ENCODE data around the gene DLGAP4. TPM values are rescaled to one million over a fixed set of nuclear protein-coding genes. Genes with fewer than 3 reads are reported as not detected.
A peak's percentile ranks its signal among the peaks of the same experiment; 100 is the strongest.

The DLGAP4 gene
- total RNA-seq, 1 donor from 2014 or later: 199 TPM

DNA sequence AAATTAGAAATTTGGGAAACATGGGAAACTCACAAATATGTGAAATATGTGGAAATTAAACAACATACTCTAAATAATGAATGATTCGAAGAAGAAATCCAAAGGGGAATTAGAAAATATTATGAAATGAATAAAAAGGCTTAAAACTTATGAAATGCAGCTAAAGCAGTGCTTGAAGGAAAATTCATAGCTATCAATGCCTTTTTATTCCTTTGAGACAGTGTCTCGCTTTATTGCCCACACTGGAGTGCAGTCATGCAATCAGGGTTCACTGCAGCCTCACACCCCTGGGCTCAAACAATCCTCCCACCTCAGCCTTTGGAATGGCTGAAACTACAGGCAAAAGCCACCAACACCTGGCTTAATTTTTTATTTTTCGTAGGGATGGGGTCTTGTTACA lies 259.4 kb downstream of the DLGAP4 start:
- H3K9me3 Mint-ChIP-seq (ENCODE audit: unreplicated experiment): peaks cover 8% of the 10 kb centered on the region
- no peak overlapping the region for H3K27ac Mint-ChIP-seq (ENCODE audit: unreplicated experiment)
- H3K27me3 Mint-ChIP-seq (ENCODE audit: unreplicated experiment): peaks cover 8% of the 10 kb centered on the region
- DNase-seq: no peak
- no peaks in the 10 kb centered on the region for H3K4me1 Mint-ChIP-seq (ENCODE audit: low read depth, unreplicated experiment)
- no peak for TF ChIP-seq CTCF (IDR thresholded peaks at IDR 0.05; ENCODE audit: partially characterized antibody, unreplicated experiment)
- H3K4me3 Mint-ChIP-seq (ENCODE audit: unreplicated experiment): no peak overlapping the region
- H3K36me3 Mint-ChIP-seq (ENCODE audit: unreplicated experiment): peaks cover 5% of the 10 kb centered on the region

DNA sequence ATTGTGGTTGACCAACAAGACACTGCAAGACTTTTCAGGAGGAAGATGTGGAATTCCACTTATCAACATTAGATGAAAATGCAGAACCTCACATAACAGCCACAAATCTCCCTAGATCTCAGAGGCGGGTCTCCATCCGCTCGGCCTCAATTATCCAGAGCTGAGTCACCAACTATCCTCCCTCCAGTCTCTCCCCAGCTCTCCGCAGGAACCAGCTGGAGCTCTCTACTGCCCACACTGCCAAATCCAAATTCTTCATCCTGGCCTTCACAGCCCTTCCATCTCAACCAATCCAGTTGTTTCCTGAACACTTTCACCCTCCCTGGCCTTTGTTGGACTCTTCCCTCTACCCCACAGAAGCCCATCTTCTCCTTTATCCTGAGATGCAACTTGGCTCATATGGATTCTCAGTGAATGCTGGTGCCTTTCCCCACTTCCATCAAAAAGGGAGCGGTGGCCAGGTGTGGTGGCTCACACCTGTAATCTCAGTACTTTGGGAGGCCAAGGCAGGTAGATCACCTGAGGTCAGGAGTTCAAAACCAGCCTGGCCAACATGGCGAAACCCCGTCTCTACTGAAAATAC lies 263.8 kb downstream of the DLGAP4 start:
- DNase-seq: no peak
- TF ChIP-seq CTCF (IDR thresholded peaks at IDR 0.05; ENCODE audit: partially characterized antibody, unreplicated experiment): no peak
- H3K4me1 Mint-ChIP-seq (ENCODE audit: low read depth, unreplicated experiment): peaks cover 5% of the 10 kb centered on the region
- peaks cover under 1% of the 10 kb centered on the region for H3K36me3 Mint-ChIP-seq (ENCODE audit: unreplicated experiment)
- peaks cover 10% of the 10 kb centered on the region for H3K27me3 Mint-ChIP-seq (ENCODE audit: unreplicated experiment)
- H3K4me3 Mint-ChIP-seq (ENCODE audit: unreplicated experiment): no peak overlapping the region
- peaks cover 5% of the 10 kb centered on the region for H3K9me3 Mint-ChIP-seq (ENCODE audit: unreplicated experiment)
- H3K27ac Mint-ChIP-seq (ENCODE audit: unreplicated experiment): no peak overlapping the region

GRCh38 chr20:36571564-36572504 lies 265.7 kb downstream of the DLGAP4 start:
- DNase-seq: no peak
- Mint-ChIP-seq H3K36me3 (ENCODE audit: unreplicated experiment) (no peaks in the 10 kb centered on the region), H3K4me1 (ENCODE audit: low read depth, unreplicated experiment) (peaks cover 5% of the 10 kb centered on the region), H3K27ac (ENCODE audit: unreplicated experiment) (no peak overlapping the region), H3K4me3 (ENCODE audit: unreplicated experiment) (peak overlapping the region; percentile 67), H3K9me3 (ENCODE audit: unreplicated experiment) (peaks cover 5% of the 10 kb centered on the region), H3K27me3 (ENCODE audit: unreplicated experiment) (peaks cover 16% of the 10 kb centered on the region)
- TF ChIP-seq CTCF (IDR thresholded peaks at IDR 0.05; ENCODE audit: partially characterized antibody, unreplicated experiment): no peak

- Mint-ChIP-seq H3K4me3 (ENCODE audit: unreplicated experiment) (peak overlapping the region; percentile 67), H3K9me3 (ENCODE audit: unreplicated experiment) (peaks cover 3% of the 10 kb centered on the region), H3K4me1 (ENCODE audit: low read depth, unreplicated experiment) (peaks cover 5% of the 10 kb centered on the region), H3K27ac (ENCODE audit: unreplicated experiment) (no peak overlapping the region), H3K36me3 (ENCODE audit: unreplicated experiment) (no peaks in the 10 kb centered on the region), H3K27me3 (ENCODE audit: unreplicated experiment) (peaks cover 16% of the 10 kb centered on the region)
- no peak for TF ChIP-seq CTCF (IDR thresholded peaks at IDR 0.05; ENCODE audit: partially characterized antibody, unreplicated experiment)
- no peak for DNase-seq
These were observed 266.6 kb downstream of the DLGAP4 start for GRCh38 chr20:36572701-36573102.
